ENCODE measurements around the gene RARRES2. TPM values are rescaled to one million over a fixed set of nuclear protein-coding genes. Genes with fewer than 3 reads are reported as not detected.

RARRES2 gene
- total RNA-seq, 1 experiment from 2014 or later = 2.1 TPM

DNA sequence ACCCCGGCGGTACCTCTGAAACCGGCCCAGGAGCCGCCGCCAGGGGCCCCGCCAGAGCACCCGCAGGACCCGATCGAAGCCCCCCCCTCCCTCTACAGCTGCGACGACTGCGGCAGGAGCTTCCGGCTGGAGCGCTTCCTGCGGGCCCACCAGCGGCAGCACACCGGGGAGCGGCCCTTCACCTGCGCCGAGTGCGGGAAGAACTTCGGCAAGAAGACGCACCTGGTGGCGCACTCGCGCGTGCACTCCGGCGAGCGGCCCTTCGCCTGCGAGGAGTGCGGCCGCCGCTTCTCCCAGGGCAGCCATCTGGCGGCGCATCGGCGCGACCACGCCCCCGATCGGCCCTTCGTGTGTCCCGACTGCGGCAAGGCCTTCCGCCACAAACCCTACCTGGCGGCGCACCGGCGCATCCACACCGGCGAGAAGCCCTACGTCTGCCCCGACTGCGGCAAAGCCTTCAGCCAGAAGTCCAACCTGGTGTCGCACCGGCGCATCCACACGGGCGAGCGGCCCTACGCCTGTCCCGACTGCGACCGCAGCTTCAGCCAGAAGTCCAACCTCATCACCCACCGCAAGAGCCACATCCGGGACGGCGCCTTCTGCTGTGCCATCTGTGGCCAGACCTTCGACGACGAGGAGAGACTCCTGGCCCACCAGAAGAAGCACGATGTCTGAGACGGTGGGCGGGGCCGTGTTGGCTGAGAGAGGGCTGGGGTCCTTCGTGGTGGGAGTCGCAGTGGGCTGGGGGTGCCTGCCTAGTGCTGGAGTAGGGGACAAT, 31.0 kb upstream of the RARRES2 start:
- no peak for DNase-seq (ENCODE audit: low read depth, low spot score)
- H3K4me2 ChIP-seq (ENCODE audit: low read length) = no peak overlapping the region
- no peaks in the 10 kb centered on the region for H3K9me2 ChIP-seq (ENCODE audit: insufficient read depth)
- intact Hi-C loops (cut with micrococcal nuclease) = no loop called here
- no peaks in the 10 kb centered on the region for H4K20me1 ChIP-seq (ENCODE audit: insufficient read depth)
- no peak overlapping the region for H3K9ac ChIP-seq (ENCODE audit: low read length)
- RAD21 ChIA-PET (ENCODE audit: low non-redundant PET in 1 of 2, low total read pairs in 2 of 2, uncharacterized antibody in 2 of 2, unreplicated experiment in 2 of 2) = no interaction called here
- no peak overlapping the region for H2AFZ ChIP-seq (ENCODE audit: low read depth, low read length, poor library complexity, severe bottlenecking)
- peaks cover 11 to 16% of the 10 kb centered on the region in 2 experiments; a peak in 3 of 4 replicates for H3K36me3 ChIP-seq (ENCODE audit: control insufficient read depth in 1 of 2, insufficient read depth in 2 of 2, low read length in 2 of 2)
- H3K4me3 ChIP-seq (replicated peaks in 1 of 2; ENCODE audit: low read depth in 1 of 2, low read length in 2 of 2) = no peak overlapping the region
- no peak for ATAC-seq
- CTCF ChIA-PET = no interaction called here
- no peak overlapping the region for H3K27ac ChIP-seq (ENCODE audit: low read depth, low read length)
- no peaks in the 10 kb centered on the region for H3K9me3 ChIP-seq (ENCODE audit: control insufficient read depth in 1 of 2, insufficient read depth in 1 of 2, low read depth in 1 of 2, low read length in 2 of 2)
- no peak for TF ChIP-seq SP1 (IDR thresholded peaks at IDR 0.05; ENCODE audit: low read depth)
- no peaks in the 10 kb centered on the region for H3K27me3 ChIP-seq (ENCODE audit: insufficient read depth, low read length)
- peaks cover 9 to 20% of the 10 kb centered on the region in 2 experiments for H3K4me1 ChIP-seq (ENCODE audit: control insufficient read depth in 1 of 2, insufficient read depth in 2 of 2, low read length in 2 of 2)
- POLR2A ChIA-PET = no interaction called here
- H3K79me2 ChIP-seq (ENCODE audit: insufficient read depth, low read length) = peaks cover 44% of the 10 kb centered on the region
- BruUV-seq (replicated peaks) = no TSS peak

DNA sequence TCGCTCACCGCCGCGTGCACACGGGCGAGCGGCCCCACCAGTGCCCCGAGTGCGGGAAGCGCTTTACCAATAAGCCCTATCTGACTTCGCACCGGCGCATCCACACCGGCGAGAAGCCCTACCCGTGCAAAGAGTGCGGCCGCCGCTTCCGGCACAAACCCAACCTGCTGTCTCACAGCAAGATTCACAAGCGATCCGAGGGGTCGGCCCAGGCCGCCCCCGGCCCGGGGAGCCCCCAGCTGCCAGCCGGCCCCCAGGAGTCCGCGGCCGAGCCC, 30.5 kb upstream of the RARRES2 start:
- no TSS peak for BruUV-seq (replicated peaks)
- ChIA-PET RAD21 (ENCODE audit: low non-redundant PET in 1 of 2, low total read pairs in 2 of 2, uncharacterized antibody in 2 of 2, unreplicated experiment in 2 of 2) (no interaction called here), CTCF (no interaction called here), POLR2A (no interaction called here)
- H2AFZ ChIP-seq (ENCODE audit: low read depth, low read length, poor library complexity, severe bottlenecking) = no peak overlapping the region
- H3K4me2 ChIP-seq (ENCODE audit: low read length) = no peak overlapping the region
- no peak overlapping the region for H3K27ac ChIP-seq (ENCODE audit: low read depth, low read length)
- peaks cover 44% of the 10 kb centered on the region for H3K79me2 ChIP-seq (ENCODE audit: insufficient read depth, low read length)
- peaks cover 13 to 24% of the 10 kb centered on the region in 2 experiments for H3K4me1 ChIP-seq (ENCODE audit: control insufficient read depth in 1 of 2, insufficient read depth in 2 of 2, low read length in 2 of 2)
- DNase-seq (ENCODE audit: low read depth, low spot score) (no peak), ATAC-seq (no peak)
- no peak for TF ChIP-seq EZH2 (IDR thresholded peaks at IDR 0.05)
- TF ChIP-seq, protein P1, sequence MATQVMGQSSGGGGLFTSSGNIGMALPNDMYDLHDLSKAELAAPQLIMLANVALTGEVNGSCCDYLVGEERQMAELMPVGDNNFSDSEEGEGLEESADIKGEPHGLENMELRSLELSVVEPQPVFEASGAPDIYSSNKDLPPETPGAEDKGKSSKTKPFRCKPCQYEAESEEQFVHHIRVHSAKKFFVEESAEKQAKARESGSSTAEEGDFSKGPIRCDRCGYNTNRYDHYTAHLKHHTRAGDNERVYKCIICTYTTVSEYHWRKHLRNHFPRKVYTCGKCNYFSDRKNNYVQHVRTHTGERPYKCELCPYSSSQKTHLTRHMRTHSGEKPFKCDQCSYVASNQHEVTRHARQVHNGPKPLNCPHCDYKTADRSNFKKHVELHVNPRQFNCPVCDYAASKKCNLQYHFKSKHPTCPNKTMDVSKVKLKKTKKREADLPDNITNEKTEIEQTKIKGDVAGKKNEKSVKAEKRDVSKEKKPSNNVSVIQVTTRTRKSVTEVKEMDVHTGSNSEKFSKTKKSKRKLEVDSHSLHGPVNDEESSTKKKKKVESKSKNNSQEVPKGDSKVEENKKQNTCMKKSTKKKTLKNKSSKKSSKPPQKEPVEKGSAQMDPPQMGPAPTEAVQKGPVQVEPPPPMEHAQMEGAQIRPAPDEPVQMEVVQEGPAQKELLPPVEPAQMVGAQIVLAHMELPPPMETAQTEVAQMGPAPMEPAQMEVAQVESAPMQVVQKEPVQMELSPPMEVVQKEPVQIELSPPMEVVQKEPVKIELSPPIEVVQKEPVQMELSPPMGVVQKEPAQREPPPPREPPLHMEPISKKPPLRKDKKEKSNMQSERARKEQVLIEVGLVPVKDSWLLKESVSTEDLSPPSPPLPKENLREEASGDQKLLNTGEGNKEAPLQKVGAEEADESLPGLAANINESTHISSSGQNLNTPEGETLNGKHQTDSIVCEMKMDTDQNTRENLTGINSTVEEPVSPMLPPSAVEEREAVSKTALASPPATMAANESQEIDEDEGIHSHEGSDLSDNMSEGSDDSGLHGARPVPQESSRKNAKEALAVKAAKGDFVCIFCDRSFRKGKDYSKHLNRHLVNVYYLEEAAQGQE (IDR thresholded peaks at IDR 0.05; ENCODE audit: low read depth) = no peak
- TF ChIP-seq RAD21 (IDR thresholded peaks at IDR 0.05; ENCODE audit: low read depth) = no peak
- no peak for TF ChIP-seq ELF1 (IDR thresholded peaks at IDR 0.05; ENCODE audit: borderline replicate concordance, low read depth)
- TF ChIP-seq YY1 (IDR thresholded peaks at IDR 0.05; ENCODE audit: extremely low read depth, insufficient replicate concordance, low read depth, low read length) = no peak
- TF ChIP-seq POLR2AphosphoS5 (IDR thresholded peaks at IDR 0.05; ENCODE audit: low read depth, low read length) = no peak
- no peak for TF ChIP-seq SIN3A (IDR thresholded peaks at IDR 0.05; ENCODE audit: low read depth)
- no peak for TF ChIP-seq EZH2phosphoT487 (IDR thresholded peaks at IDR 0.05; ENCODE audit: borderline replicate concordance)
- TF ChIP-seq, protein P2, sequence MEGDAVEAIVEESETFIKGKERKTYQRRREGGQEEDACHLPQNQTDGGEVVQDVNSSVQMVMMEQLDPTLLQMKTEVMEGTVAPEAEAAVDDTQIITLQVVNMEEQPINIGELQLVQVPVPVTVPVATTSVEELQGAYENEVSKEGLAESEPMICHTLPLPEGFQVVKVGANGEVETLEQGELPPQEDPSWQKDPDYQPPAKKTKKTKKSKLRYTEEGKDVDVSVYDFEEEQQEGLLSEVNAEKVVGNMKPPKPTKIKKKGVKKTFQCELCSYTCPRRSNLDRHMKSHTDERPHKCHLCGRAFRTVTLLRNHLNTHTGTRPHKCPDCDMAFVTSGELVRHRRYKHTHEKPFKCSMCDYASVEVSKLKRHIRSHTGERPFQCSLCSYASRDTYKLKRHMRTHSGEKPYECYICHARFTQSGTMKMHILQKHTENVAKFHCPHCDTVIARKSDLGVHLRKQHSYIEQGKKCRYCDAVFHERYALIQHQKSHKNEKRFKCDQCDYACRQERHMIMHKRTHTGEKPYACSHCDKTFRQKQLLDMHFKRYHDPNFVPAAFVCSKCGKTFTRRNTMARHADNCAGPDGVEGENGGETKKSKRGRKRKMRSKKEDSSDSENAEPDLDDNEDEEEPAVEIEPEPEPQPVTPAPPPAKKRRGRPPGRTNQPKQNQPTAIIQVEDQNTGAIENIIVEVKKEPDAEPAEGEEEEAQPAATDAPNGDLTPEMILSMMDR (IDR thresholded peaks at IDR 0.05 in 2 of 3, conservative IDR thresholded peaks at IDR 0.05 in 1 of 3; ENCODE audit: borderline replicate concordance in 1 of 3, insufficient read depth in 1 of 3, low read depth in 2 of 3, low read length in 2 of 3) = no peak
- no peak for TF ChIP-seq SRF (IDR thresholded peaks at IDR 0.05; ENCODE audit: low read depth)
- no peak for TF ChIP-seq POLR2A (IDR thresholded peaks at IDR 0.05; ENCODE audit: borderline replicate concordance, extremely low read depth, insufficient read depth, insufficient read length)
- no peak for TF ChIP-seq JUND (IDR thresholded peaks at IDR 0.05)
- TF ChIP-seq ZFX (IDR thresholded peaks at IDR 0.05) = no peak
- TF ChIP-seq, protein P3, sequence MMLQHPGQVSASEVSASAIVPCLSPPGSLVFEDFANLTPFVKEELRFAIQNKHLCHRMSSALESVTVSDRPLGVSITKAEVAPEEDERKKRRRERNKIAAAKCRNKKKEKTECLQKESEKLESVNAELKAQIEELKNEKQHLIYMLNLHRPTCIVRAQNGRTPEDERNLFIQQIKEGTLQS (IDR thresholded peaks at IDR 0.05) = no peak
- H3K9me2 ChIP-seq (ENCODE audit: insufficient read depth) = no peaks in the 10 kb centered on the region
- H3K4me3 ChIP-seq (replicated peaks in 1 of 2; ENCODE audit: low read depth in 1 of 2, low read length in 2 of 2) = no peak overlapping the region
- no peaks in the 10 kb centered on the region for H3K9me3 ChIP-seq (ENCODE audit: control insufficient read depth in 1 of 2, insufficient read depth in 1 of 2, low read depth in 1 of 2, low read length in 2 of 2)
- H3K36me3 ChIP-seq (ENCODE audit: control insufficient read depth in 1 of 2, insufficient read depth in 2 of 2, low read length in 2 of 2) = peaks cover 11 to 16% of the 10 kb centered on the region in 2 experiments; a peak in 3 of 4 replicates
- H3K27me3 ChIP-seq (ENCODE audit: insufficient read depth, low read length) = no peaks in the 10 kb centered on the region
- H4K20me1 ChIP-seq (ENCODE audit: insufficient read depth) = no peaks in the 10 kb centered on the region
- intact Hi-C loops (cut with micrococcal nuclease) = no loop called here
- no peak overlapping the region for H3K9ac ChIP-seq (ENCODE audit: low read length)

All from HCT116 (cell line).